NOMO-1 (cell line): ENCODE data around the gene EDDM13.
"Not testable (repeated sequence)": the region's sequence is repeated elsewhere in the genome, so short reads cannot be mapped to it uniquely, and the experiment has no call there.

Experiments
- DNase-seq, 2 experiments: peaks; one replicate each; lab custom pipeline; 2025; ENCODE audit not compliant: unreplicated experiment in 2 of 2; lab: John Stamatoyannopoulos, UW

The EDDM13 gene, protein sequence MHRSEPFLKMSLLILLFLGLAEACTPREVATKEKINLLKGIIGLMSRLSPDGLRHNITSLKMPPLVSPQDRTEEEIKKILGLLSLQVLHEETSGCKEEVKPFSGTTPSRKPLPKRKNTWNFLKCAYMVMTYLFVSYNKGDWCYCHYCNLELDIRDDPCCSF

GRCh38 chr19:56272161-56272798 is at the start of gene EDDM13:
Gene EDDM13, plus strand, starts transcription at chr19:56272748. Its CDS starts 87 bp downstream, at chr19:56272835.
- no peak for DNase-seq

DNA sequence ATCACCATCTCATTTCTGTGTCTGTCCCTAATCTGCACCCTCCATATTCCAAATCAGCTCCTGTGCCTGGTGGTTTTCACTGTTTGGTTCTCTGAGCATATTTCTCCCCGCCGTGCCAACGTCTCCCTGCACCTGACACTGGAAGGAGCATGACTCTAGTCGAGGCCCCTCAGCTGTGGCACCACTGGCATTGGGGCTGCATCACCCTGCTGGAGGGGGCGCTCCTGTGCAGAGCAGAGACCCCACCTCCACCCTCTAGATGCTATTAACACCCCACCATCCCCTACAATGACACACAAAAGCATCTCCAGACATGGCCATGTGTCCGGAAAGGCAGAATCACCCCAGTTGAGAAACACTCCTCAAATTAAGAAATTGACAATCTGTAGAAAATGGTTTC is 49.6 kb upstream of the EDDM13 start:
- DNase-seq = no peak

GRCh38 chr19:56223481-56223880 is 49.1 kb upstream of the EDDM13 start:
- DNase-seq = no peak

DNA sequence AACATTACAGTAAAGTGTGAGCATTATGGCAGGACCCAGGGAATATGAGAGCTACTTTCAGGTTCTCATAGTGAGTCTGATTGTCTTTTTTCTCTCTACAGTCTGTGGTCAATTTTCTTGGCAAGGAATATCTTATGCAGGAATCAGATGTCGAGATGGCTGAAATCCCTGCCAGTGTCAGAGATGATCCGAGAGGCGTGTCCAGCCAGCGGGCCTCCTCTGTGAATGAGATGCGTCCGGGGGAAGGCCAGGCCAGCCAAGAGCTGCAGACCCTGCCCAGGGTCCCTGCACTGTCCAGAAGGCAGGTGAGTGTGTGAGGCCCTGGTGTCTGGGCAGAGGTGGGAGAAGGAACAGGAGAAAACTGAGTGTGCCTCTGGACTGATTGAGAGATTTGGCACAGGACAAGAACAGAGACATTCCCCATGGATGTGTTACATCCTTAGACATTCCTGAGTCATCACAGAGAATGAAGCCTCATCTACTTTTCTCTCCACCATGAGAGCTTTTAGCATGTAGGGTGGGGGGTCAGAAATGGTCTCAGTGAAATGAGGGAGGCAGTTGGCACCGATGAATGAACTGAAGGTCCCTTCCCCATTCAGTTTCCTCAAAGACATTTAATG is 27.3 kb upstream of the EDDM13 start:
- no peak for DNase-seq

DNA sequence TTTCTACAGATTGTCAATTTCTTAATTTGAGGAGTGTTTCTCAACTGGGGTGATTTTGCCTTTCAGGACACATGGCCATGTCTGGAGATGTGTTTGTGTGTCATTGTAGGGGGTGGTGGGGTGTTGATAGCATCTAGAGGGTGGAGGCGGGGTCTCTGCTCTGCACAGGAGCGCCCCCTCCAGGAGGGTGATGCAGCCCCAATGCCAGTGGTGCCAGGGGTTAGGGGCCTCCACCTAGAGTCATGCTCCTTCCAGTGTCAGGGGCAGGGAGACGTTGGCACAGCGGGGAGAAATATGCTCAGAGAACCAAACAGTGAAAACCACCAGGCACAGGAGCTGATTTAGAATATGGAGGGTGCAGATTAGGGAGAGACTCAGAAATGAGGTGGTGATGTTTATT is 26.8 kb upstream of the EDDM13 start:
- not testable (repeated sequence) for DNase-seq

DNA sequence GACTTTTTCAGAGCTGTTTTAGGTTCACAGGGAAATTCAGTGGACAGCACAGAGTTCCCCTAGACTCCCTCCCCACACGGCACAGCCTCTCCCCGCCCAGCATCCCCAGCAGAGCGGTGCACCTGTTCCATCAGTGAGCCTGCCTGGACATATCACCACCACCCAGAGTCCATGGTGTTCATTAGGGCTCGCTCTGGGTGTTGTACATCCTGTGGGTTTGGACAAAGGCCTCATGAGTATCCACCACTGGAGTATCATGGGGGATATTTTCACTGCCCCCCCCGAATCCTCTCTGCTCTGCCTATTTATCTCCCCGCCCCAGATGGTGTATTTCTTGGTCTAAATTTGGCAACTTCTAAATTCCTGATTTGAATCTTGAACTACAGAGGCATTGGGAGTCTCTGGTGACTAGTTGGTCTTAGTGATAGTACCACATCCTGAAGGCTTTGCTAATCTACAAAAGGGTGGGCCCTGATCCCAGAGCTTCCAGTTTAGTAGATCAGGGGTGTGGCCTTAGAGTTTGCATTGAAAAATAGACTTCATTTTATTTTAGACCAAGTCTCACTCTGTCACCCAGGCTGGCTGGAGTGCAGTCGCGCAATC is 23.7 kb upstream of the EDDM13 start:
- not testable (repeated sequence) for DNase-seq

- DNase-seq = peak; percentile 12 to 27
Observed at GRCh38 chr19:56252699-56253422, 19.7 kb upstream of the EDDM13 start.

DNA sequence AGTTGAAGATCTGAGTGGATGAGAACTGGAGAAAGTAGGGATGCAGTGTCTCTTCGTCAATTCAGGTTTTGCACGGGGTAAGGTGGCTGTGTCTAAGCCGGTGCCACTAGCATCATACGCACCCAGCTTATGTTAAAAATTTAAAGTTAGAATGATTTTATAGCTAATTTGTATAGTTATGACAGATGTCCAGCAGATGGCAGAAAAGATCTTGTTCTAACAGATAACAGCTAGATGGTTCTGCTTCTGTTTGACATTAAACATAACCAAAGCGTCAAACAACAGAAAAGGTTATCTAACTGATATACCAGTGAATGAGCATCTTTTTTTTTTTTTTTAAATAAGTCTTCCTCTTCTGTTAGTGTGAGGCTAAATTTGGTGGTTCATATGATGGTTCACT is 18.8 kb upstream of the EDDM13 start:
- peak; percentile 9 to 75 for DNase-seq

GRCh38 chr19:56258272-56258671 is 14.3 kb upstream of the EDDM13 start:
- no peak for DNase-seq

DNA sequence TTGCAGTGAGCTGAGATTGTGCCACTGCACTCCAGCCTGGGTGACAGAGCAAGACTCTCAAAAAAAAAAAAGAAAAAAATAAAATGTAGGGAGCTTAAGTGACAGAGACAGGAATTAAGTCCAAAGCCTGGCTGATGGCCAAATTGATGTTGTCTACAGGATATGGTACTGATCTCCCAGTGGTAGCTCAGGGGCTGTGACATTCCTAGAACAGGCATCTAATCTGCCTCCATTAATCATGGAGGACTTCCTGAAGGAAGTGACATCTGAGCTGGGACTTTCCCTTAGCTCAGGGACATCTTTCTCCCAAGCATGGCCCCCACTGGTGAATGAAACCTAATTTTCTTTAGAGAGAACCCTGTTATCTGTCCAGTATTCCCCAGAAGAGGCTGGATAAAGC is 11.4 kb upstream of the EDDM13 start:
- no peak for DNase-seq

DNA sequence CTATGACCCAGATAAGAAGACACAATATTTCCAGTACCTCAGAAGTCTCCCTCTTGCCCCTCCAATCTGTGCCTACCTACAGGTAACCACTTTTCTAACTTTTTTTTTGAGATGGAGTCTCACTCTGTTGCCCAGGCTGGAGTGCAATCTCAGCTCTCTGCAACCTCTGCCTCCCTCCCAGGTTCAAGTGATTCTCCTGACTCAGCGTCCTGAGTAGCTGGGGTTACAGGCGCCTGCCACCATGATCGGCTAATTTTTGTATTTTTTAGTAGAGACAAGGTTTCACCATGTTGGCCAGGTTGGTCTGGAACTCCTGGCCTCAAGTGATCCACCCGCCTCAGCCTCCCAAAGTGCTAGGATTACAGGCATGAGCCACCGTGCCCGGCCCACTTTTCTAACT is 10.6 kb upstream of the EDDM13 start:
- DNase-seq = not testable (repeated sequence)

GRCh38 chr19:56263319-56263718 is 9.2 kb upstream of the EDDM13 start:
- DNase-seq = no peak

DNA sequence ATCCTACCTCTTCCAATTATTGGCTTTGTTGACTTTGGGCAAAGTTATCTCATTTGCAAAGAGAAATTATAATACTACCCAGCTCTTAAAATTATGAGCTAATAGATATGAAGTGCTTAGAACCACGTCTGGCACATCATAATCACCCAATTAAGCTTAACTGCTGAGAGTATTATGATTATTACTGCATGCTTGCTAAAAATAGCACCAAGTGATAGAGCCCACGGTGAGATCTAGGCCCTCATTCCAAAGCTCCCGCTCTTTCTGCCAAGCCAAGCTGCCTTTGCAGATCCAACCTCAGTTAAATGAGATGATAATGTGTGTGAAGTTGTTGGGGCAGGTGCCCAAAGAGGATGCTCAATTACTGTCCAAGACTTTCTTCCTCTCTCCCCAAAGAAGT is 6.5 kb upstream of the EDDM13 start:
- DNase-seq = no peak

DNA sequence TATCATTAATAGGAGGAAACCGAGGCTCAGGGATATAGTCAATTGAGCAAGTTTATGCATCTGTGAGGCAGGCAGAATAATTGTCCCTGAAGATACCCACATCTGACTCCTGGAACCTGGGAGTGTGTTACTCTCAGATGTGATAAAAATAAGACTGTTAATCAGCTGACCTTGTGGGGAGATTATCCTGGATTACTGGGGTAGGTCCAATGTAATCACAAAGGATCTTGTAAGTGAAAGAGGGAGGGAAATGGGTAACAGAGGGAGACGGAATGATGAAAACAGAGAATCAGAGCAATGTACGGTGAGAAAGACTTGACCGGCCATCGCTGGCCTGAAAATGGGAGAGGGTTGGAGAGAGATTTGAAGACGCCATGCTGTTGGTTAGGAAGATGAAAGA is 3.2 kb upstream of the EDDM13 start:
- no peak for DNase-seq

DNA sequence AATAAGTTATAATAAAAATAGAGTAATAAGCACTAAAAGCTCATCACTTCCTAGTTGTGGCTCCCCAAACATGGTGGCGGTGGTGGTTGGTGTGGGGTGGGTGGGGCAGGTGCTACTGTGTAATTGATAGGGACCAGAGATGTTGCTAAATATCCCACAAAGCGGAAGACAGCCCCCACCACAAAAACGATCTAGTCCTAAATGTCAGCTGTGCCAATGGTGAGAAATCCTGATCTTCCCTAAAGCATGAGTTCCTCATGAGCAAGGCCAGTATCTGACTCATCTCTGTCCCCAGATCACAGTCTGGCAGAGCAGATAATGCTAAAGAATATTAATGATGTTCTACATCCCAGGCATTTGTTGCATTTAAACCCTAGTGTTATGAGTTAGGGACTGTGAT is 1.9 kb upstream of the EDDM13 start:
- peak; percentile 95 to 98 for DNase-seq

- peak; percentile 52 to 56 for DNase-seq
Observed at GRCh38 chr19:56271151-56271550, 1.4 kb upstream of the EDDM13 start.

DNA sequence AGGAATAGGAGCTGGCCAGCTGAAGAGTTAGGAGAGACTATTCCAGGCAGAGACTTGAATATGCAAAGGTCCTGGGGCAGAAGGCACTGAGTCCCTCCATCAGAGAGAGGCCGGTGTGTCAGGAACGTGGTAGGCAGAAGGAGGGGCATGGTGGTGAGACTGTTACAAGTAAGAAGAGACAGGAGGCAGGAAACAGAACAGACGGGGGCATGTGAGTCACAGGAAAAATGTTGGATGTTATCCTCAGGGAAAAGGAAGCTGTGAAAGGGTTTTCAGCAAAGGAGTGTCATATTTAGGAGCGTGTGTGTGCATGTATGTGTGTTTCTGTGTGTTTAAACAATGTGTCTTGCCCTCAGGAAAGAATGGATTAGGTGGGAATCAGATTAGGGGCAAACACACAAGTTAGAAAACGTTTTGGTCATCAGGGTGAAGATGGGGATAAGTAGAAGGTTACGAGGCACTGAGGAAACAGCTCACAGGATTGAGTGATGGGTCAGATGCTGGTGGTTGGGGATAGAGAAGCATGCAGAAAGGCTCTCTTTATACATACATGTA is 1.1 kb downstream of the EDDM13 start:
- no peak for DNase-seq

GRCh38 chr19:56282809-56283208 is 10.3 kb downstream of the EDDM13 start:
- no peak for DNase-seq

GRCh38 chr19:56284746-56285145 is 12.2 kb downstream of the EDDM13 start:
- no peak for DNase-seq

DNA sequence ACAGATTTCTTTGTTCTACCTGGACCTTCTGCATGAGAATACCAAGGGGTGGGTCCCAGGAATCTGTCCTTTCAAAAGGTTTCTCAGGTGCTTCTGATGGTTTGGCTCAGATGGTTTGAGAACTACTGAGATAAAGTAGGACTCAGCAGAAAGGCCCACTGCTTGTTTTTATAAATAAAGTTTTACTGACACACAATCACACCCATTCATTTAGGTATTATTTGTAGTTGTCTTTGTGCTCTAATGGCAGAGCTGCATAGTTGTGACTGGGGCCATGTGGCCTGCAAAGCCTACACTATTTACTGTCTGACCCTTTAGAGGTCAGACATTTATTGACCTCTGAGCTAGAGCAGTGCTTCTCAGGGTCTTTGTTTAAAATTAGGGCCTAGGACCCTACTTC is 17.6 kb downstream of the EDDM13 start:
- DNase-seq = no peak

GRCh38 chr19:56291867-56292266 is 19.3 kb downstream of the EDDM13 start:
- DNase-seq = no peak
